GM12873 (cell line): ENCODE measurements around the gene ADGRV1.

Experiments used
- TF ChIP-seq, protein P1 (sequence below): IDR thresholded peaks from 2 replicates; pipeline ENCODE4 v1.5.1; 2012; ENCODE audit warnings: low read depth, mild to moderate bottlenecking, moderate library complexity, low read length, control low read depth; ENCODE audit not compliant: insufficient read depth; ENCODE audit errors: missing control alignments

ADGRV1 gene

DNA sequence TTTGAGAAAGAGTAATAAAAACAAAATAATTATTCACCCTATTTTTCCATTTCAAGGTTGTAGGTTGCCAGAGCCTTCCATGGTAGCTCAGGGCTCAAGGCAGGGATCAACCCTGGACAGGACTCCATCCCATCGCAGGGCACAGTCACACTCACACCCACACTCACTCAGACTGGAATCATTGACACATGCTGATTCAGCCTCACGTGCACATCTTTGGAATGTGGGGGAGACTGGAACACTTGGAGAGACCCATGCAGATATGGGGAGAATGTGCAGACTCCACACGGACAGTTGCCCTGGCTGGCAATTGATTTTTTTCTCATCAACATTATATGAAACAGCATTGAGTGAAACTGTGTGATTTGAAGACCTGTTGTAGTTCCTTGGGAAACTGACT lies 234.1 kb downstream of the ADGRV1 start:
- TF ChIP-seq, protein P1, sequence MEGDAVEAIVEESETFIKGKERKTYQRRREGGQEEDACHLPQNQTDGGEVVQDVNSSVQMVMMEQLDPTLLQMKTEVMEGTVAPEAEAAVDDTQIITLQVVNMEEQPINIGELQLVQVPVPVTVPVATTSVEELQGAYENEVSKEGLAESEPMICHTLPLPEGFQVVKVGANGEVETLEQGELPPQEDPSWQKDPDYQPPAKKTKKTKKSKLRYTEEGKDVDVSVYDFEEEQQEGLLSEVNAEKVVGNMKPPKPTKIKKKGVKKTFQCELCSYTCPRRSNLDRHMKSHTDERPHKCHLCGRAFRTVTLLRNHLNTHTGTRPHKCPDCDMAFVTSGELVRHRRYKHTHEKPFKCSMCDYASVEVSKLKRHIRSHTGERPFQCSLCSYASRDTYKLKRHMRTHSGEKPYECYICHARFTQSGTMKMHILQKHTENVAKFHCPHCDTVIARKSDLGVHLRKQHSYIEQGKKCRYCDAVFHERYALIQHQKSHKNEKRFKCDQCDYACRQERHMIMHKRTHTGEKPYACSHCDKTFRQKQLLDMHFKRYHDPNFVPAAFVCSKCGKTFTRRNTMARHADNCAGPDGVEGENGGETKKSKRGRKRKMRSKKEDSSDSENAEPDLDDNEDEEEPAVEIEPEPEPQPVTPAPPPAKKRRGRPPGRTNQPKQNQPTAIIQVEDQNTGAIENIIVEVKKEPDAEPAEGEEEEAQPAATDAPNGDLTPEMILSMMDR = no peak

DNA sequence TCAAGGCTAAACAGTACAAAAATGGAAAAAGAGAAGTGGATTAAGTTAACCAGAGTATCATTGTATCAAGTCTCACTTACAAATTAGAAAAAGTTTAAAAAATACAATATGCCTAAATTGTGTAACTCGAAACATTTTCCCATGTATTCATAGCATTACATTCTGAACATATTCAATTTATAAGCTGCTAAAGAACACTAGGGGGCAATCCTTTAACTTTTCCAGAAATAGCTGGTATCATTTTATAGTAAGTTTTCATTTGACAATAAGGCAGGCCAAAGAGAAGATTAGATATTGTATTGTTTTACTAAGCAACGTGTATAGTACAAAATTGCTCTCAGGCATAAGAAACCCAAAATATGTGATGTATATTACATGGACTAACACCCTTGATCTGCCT lies 234.6 kb downstream of the ADGRV1 start:
- TF ChIP-seq, protein P1 = no peak

- TF ChIP-seq, protein P1 = peak; percentile 69
Observed at GRCh38 chr5:90802474-90803317, 244.1 kb downstream of the ADGRV1 start.

GRCh38 chr5:90803381-90803780 lies 244.8 kb downstream of the ADGRV1 start:
- TF ChIP-seq, protein P1 = no peak

DNA sequence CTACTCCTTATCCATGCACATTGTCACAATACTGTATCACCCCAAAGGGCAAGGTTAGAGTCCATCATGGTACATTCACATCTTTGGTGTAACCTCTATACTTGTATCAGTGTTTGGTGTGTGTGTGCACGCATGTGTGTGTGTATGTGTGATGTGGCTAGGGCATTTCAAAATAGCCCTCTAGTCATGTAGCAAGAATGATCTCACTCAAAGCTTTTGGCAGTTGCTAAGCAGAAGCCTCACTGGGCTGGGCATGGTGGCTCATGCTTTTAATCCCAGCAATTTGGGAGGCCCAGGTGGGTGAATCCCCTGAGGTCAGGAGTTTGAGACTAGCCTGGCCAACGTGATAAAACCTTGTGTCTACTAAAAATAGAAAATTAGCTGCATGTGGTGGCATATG lies 245.3 kb downstream of the ADGRV1 start:
- TF ChIP-seq, protein P1 = no peak

- TF ChIP-seq, protein P1 = no peak
Observed at GRCh38 chr5:90807496-90807895, 248.9 kb downstream of the ADGRV1 start.

DNA sequence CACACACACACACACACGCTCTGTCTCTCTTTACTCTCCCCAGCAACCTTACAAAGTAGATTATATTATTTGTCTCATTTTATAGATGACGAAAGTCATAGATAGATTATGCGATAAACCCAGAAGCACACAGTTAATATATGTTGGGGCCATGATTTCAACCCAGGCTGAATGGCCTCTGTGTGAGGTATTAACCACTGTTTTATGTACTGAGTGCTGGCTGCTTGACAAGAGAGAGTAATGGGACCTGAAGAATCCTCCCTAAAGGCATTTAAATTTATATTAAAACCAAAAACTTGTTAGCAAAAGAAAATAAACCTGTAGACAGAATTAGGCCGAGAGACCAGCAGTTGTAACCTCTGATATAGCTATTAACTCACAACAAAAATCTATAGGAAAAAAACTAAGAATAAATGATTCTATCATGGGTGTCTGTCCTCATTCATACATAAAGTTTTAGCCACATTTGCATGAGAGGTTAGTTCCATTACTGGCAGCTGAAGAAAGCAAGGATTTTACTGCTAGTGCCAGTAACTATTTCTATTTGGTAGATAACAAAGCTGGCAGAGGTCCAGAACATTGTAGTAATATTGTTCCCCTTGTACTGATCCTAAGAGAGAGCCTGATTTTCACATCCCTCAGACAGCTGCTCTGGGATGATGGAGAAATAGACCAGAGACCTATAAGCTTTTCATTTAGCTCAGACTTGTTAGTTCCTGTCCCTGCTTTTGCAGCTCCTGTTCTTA lies 250.9 kb downstream of the ADGRV1 start:
- TF ChIP-seq, protein P1 = no peak
